Cerebellar cortex (tissue), 1 donor: ENCODE measurements around the gene VAV3.

ENCODE experiments used
- DNase-seq: peaks from one replicate; pipeline ENCODE4 v3.0.0-alpha.2; 2015; ENCODE audit warnings: low spot score

VAV3 gene

DNA sequence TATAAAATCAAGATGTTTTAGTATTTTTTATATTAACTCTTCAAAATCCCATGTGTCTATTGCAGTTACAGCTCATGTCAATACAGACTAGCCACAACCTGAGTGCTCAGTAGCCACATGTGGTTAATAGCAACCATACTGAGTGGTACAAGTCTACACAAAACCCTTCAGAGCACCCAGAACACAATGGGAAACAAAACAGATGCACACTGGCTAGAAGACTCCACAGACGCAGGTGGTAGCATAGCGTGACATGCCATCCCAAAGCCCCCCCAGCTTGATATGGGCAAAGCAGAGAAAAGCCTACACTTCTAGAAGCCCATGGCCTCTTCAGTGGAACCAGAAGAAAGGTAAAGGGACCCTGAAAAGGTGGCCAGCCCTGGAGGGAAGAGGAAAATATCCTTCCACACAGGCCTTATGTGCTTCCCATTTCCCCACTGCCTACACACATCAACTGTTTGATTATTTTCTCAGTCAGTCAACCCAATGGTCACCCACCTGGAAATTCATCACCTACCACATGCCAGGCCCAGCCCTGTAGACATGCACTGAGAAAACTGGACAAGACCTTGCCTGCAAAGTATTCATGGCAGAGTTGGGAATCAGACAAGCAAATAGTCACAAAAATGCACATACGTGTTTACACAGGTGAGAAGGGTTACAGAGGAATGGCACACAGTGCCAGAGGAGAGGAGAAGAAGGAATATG is 175.0 kb downstream of the VAV3 start:
- no peak for DNase-seq

DNA sequence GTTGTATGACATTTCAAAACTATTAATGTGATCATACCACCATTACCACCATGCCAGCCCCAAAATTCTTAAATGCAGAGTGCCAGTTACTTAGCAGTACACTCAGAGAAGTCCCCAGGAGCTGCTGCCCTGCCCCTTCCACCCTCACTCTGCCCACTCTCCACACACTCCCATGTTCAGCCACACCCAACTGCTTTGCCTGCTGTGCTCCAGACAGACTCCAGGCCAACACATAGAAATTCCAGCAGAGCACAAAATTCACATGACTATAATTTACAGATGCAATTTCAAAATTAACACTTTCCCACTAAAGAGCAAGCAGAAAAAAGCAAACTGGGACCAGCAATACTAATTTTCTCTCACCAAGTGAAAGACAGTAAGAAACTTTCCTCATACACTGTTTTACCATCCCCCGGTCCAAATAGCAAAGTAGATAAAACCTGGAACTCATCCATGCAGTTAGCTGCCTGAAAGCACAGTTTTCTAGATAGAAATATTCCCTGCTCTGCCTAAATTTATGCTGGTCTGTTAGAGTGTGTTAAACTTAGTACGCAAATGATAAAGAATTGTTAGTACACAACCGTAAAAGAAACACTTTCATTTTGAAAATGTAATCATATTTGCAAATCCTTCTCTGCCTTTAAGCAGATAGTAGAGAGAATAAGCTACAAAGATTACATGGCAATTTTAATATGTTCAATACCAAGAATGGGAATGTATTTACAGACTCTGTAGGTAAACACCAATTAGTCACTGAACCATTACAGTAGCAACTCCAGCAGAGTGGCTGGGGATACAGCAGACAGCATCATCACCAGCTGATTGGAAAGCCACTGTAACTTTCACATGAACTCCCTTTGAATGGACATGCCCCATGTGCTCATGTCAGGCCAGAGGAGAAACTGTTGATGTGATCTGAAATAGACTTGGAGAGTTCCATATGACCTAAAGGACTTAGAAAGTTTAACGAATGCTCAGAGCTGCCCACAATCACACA is 176.5 kb downstream of the VAV3 start:
- no peak for DNase-seq

- no peak for DNase-seq
These were observed 177.7 kb downstream of the VAV3 start for GRCh38 chr1:107787299-107787698.

DNA sequence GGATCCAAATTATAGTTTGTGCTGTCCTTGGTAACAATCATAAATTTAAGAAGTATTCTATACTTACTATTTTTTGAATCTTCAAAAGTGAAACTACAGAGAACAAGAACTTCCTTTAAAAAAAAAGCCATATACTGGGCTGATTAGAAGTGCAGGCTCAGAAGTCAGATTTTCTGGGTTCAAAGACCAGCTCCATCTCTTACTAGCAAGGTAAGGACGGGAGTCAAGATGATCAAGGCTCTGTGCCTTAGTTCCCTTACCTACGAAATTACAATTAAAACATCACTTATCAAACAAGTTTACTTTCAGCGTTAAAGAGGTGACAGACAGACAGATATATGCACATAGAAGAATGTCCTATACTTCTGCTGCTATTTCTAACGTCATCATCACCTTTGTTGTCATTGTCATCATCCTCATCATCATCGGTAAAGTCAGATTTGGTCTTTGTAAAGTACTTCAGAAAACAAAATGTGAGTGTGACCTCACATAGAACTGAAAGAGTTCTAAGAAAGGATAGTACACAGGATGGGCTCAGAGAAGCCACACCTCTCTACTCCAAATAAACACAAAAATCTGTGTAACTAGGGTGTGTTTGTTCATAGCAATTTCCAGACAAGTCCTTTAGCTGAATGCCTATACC is 178.7 kb downstream of the VAV3 start:
- no peak for DNase-seq

DNA sequence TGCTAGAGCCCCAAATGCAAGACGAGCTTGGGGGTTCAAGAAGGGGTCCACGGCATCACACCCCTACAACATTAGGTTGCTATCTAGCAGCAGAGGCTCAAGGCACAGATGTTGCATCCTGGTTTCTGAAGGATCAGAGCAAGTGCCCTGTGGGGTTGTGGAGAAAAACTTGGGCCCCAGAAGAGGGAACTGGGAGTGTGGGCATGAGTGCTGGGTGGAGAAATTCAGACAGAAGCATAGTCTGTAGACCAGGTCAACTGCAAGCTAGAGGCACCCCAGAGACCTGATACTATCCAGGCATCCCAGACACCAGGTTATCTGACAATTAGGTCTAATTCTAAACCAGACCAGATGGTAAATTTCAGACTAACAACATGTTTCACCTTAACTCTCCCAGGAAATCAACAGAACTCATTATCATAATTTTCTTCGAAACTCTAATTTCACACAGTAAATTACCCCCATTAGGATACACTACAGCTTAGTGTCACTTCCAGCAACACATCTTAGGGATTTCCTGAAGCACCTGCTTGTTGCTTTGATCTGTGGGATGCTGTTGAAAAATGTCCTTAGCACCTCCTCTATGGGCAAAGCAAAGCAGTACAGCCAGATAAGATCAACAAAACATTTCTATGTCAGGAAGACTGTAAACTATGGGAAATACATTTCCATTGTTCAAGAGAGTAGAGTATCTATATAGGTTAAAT is 179.3 kb downstream of the VAV3 start:
- no peak for DNase-seq

DNA sequence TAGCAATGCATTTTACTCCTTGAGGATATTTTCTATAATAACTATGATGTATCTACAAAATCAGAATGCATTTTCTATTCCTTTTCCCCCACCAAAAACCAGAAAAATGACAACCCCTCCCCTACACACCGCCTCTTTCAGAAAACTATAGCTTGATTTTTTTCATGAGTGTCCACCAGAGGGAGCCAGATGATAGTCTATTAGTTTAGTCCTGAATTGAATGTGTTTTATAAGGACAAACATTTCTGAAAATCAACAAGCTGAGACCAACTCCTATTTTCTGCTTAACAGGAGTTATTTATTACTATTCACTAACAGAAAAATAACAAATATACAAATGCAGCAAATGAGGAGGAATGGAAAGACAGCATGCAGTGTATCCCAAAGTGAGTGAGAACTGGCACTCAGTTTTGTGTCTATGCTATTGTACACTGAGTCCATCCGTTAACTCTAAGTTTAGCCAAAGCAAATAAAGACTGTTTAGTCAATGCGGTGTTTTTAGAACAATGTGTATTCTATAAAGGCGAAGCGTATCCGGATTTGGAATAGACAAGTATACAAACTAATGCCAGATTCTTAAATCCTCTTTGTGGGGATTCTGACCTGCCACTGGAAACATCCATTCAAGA is 182.6 kb downstream of the VAV3 start:
- DNase-seq, result peak; percentile 74

GRCh38 chr1:107781245-107781644 is 183.7 kb downstream of the VAV3 start:
- no peak for DNase-seq

DNA sequence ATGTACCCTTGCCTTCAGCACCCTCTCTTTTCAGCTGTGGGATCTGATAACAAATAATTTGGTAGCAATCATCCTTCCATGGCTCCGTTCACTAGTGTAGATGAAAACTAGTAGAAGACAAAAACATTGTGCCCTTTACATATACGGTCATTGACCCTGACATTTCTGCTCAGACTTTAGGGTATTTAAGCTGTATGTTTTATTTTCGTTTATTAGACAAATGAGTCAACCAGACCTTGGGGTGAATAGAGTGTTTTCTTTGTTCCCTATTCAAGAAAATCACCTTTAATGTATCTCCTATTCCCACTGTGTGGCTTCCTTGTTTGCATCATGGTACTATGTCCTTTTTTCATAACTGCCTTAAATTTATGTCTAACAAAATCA is 187.3 kb downstream of the VAV3 start:
- no peak for DNase-seq

DNA sequence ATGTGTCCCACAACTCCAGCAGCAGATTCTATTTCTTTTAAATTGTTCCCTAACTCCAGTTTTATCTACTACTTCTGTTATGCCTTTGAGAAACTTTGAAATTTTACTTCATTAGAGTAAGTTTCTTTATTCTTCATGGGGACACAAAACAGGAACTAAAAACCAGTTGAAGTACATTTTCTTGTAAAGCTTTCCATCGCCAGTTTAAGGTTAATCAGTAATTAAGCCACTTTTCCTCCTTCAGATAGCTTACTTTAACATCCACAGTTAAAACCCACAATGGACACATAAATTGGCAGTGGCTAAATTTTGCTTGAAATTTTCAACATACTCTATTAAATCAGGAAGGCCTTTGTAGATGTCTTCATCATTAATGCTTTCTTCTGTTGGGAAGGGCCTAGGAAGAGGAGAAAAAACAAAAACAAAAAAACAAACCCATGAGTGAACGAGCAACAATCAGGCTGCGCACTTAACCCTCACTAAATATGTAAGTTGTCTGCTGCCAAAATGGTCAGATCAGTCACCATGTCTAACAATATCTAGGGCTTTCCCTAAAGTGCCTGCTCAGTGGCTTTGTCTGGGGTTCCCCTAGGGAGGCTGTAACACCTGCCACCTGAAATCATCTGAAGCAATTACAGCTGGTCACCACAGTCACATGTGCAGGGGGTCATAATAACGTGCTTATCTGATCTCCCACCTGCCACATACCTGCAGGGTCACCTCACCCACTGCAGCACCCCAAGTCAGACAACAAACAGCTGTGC is 187.9 kb downstream of the VAV3 start:
- no peak for DNase-seq

- no peak for DNase-seq
These were observed 193.6 kb downstream of the VAV3 start for GRCh38 chr1:107771377-107771776.

GRCh38 chr1:107767156-107767582 is 197.8 kb downstream of the VAV3 start:
- peak; percentile 26 for DNase-seq

- no peak for DNase-seq
These were observed 198.4 kb downstream of the VAV3 start for GRCh38 chr1:107766533-107766932.

- DNase-seq, result no peak
These were observed 202.1 kb downstream of the VAV3 start for GRCh38 chr1:107762751-107763390.

DNA sequence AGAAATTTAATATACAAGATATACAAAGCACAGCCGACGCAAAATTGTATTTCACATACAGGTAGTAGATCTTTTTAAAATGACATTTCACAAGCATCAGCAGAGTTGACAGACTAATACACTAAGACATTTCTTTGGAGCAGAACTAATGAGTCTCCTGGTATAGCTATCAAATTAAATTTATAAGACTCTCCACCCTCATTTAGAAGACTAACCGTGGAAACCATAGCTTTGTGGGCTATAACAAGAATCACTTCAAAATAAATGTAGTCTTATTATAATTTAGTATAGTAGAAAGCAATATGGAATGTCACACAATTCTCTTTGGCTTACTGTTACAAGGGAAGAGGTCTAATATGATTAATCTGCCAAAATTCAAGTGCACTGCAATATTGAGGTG is 204.9 kb downstream of the VAV3 start:
- DNase-seq, result no peak

DNA sequence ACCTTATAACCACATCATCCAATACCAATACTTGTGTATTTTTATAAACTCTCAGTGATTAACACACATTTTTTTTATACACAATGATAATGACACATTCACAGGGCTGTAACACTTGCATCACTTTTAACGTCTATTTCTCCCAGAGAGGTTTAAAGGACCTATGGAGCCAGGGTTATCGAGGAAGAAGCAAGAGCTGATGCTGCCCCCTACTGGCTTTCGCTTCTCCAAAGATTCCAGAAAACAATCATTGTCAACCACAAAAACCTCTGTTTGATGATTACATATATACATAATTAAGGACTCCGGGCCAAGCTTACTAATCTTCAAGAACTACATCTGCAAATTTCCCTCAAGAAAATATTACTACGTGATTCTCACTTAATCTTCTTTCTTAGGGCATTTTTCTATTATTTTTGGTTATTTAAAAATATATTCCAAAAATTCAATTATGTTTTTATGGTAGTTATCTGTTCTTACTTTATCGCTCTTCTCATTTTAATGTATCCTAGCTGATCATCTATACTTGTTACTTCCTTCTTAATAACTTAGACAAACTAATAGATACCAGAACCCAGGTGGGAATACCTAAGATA is 214.5 kb downstream of the VAV3 start:
- peak; percentile 81 for DNase-seq

DNA sequence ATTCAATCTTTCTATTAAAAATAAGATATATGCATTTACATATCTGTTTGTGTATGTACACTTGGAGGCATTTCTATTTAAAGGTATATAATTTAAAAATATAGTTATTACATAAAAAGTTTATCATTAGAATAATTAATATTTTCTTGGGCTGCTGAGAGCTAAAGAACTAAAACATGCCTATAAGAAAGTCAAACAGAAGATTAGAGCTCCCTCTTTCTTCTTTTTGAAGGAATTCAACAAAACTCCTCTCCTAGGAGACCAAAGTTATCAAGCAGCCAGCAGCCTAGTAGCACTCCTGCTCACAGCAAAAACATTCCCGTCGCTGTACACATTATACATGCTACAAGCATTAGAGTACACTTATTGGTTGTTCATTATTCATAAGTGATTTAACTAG is 216.4 kb downstream of the VAV3 start:
- peak; percentile 60 for DNase-seq

- no peak for DNase-seq
These were observed 223.7 kb downstream of the VAV3 start for GRCh38 chr1:107741242-107741641.

- DNase-seq, result no peak
These were observed 224.4 kb downstream of the VAV3 start for GRCh38 chr1:107740579-107740978.

DNA sequence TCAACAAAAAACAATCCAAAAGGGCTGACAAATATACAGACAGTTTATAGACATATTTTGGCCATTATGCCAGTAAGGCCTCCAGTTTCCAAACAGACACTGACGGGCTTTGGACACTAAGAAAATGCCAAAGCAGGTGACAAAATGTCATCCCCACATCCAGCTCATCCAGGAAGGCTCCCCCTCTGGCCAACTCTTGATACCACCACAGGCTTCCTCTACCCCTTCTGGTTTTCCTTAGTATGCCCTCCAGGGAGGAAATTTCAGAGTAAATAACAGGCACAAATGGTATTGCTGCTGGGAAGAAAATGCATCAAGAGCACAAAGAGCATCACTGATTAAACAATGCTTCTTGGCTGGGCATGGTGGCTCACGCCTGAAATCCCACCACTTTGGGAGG is 225.3 kb downstream of the VAV3 start:
- DNase-seq, result no peak

DNA sequence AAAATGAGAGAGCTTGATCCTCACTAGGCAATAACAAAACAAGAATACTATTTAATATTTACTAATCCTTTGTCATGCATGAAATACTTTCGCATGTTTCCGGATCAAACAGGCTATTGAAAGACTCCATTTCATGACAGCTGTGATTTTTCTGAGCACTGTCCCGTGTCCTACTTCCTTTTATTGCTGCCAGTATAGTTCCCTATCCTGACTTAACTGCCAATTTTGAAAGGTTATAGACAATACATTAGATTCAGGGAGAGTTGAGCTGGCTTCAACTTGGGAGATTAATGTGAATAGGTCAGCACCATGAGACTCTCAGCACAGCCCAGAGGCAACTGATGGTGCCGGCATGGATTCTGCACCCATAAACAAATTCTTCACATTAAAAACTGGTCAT is 225.8 kb downstream of the VAV3 start:
- DNase-seq, result no peak
